ENCODE measurements around the gene MACO1.

- TF ChIP-seq CTCF (IDR thresholded peaks at IDR 0.05 in 8 of 11, conservative IDR thresholded peaks at IDR 0.05 in 3 of 11) (no peak), POLR2A (IDR thresholded peaks at IDR 0.05) (no peak)
These were observed 99.0 kb downstream of the MACO1 start for GRCh38 chr1:25529518-25530185.
